ENCODE measurements around the gene TBC1D10B. TPM values are rescaled to one million over a fixed set of nuclear protein-coding genes. Genes with fewer than 3 reads are reported as not detected.
"Not testable (repeated sequence)": the region's sequence is repeated elsewhere in the genome, so short reads cannot be mapped to it uniquely, and the experiment has no call there.

The TBC1D10B gene
- total RNA-seq, 1 donor from 2014 or later, result 36.9 TPM

DNA sequence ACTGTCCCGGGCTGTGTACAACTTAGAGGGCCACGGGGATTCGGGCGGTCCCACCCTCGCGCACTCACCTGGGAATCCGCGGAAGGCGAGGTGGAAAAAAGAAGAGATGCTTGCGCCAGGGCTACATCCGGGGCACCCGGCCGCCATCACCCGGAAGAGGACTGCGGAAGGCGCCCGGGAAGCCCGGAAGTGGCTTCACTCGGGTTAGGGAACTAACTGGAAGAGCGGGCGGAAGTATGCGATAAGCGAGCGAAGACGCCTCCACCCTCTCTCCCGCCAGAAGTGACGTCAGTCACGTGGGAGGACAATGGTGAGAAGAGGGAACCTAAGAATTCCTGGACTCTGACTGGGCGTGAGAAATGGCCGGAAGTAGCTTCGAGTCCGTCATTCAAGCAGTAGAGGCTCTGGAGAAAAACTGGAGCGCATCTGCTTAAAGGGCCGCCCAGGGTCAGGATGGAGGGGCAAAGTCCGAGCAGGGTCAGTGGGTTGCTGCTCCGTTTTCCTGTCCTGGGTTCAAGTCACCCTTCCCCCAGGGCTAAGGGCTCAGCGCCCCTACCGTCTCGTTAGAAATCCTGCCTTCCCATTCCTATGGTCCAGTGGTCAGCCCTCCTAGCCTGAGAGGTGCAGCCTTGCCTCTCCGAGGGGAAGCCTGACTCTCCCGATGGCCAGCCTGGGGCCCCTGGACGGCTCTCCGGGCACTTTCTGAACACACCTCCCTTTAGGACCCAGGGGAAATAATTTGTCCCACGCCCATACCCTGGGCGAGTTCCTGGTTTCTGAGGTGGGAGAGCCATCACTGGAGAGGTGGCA is 14.9 kb downstream of the TBC1D10B start, which contains the start of gene CD2BP2:
Gene CD2BP2 (minus strand): TSS at position 165 of the 810 bp plus-strand sequence. CDS start 627 bp downstream, outside the sequence.
- DNase-seq (ENCODE audit: low spot score), result peak; percentile 98

DNA sequence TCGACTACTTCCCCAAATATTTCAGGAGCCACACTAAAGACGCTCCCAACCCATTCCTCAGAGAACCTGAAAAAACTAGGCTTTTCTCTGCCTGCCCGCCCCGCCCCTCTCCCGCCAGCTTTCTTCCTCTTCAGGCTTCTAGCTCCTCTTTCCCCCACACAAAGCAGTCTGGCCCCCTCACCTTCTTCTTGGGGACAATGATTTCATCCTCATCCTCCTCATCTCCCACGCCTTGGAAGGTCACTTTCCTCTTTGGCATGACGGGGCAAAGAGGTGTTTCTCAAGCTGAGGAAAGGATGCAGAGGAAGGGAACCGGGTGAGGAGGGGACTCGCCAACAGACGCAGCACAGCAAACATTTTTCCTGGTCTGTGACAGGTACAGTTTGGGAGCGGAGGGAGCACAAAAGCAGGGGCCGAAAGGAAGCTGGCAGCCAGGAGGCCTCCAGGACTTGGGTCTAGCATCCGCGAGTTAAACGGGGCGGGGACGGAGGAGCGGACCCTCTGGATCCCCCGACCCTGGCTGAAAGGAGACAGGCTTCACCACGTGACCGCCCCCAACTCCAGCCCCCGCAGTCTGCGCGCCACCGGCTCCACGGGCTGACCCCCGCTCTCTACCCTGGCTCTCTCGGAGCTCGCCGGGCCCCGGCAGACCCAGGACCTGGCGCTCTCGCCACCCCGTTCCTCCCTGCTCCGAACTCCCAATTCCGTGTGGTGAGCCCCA is 15.7 kb downstream of the TBC1D10B start:
- DNase-seq (ENCODE audit: low spot score), result no peak

DNA sequence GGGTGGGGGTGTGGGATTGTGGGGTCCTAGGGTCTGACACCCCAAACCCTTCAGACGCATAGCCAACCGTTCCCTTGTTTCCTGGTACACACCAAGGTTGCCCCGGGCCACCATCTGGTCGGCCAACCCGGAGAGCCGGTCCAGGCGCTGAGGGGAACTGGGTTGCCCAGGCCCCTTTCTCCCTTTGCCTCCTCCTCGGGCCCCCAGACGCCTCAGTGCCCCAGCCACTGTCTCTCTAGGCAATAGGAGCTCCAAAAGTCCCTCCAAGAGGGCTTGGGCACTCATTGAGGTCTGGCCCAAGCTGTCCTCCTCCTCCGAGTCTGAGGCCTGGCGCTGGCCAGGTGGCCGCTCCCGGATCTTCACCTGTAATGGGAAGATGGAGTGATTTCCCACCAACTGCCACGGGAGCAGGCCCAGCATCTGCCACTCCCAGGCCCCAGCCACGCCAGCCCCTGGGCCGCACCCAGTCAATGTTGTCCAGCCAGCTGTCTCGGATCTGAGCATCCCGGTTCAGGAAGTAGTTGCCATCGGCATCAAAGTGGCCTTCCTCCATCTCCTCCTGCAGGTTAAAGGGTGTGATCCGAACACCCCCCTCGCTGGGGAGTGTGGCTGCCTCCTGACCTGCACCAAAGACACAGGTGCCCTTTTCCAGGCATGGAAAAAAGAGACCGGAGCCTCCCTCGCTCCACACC is 16.7 kb downstream of the TBC1D10B start:
- no peak for DNase-seq (ENCODE audit: low spot score)

DNA sequence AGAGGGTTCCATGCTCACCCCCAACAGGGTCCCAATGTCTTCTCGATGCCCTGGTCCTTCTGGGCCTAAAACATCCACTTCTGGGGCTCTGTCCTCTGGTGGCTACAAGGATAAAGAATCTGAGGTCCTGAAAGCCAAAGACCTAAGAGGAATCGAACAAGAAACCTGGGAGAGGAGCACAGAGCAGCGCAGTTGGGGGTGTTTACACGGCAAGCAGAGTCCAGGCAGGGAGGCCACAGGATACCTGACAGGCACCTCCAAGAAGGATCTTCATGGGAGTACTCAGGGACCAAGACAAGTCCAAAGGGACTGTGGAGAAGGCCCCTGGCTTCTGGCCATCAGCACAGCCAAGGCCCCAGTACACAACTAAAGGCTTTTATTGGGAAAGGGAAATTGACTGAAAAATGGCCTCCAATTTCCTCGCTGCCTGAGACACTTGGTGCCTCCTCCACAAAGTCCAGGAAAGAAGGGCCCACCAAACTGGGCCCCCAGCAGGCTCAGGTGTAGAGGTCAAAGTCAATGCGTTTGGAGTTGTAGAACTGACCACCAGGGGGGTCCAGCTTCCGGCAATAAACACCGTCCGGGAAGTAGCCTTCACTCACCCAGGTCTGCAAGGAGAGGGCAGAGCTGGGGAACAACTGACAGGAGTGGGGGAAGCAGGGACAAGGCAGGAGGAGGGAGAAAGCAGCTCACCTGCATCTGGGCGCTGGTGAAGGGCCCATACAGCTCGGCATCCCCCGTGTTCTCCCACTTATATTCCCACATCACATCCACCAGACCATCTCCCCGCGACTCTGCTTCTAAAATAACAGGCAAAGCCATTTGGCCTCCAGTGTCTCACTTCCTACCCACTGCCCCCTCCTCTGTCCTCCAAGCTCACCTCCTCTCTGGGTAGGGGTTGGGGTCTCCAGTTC is 17.5 kb downstream of the TBC1D10B start:
- DNase-seq (ENCODE audit: low spot score), result no peak

DNA sequence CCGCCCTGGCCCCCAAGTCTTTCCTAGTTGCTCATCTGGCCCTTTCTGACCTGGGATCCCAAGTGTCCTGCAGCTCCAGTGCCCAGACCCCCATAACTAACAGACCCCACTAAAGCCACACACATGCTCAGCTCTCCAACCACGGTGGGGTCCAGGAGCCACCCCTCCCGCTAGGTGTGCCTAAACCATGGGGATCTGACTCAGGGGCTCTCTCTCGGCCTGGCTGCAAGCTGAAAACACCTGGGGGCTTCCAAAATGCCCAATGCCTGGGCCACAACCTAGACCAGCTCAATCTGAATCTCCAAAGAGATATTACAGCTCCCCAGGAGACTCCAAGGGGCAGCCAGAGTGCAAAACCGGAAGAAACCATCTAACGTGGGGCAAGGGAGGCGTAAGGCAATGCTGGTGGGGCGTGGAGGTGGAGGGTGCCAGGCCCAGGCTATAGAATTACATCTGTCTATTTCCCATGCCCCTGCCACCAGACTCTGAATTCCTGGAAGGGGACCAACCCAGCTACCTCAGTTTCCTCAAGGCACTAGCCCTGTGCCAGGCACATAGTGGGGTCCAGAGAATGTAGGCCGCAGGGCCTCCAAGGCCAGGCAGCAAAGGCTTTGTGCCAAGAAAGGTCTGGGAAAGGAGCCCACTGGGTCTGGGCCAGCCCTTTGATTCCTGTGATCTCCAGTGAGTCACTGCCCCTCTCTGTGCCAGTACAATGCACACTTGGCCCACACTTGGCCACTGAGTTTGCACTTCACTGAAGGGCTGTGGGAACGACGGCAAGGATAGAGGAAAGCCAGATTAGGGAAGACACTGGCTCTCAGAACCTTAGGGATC is 18.5 kb downstream of the TBC1D10B start:
- DNase-seq (ENCODE audit: low spot score), result peak; percentile 85

DNA sequence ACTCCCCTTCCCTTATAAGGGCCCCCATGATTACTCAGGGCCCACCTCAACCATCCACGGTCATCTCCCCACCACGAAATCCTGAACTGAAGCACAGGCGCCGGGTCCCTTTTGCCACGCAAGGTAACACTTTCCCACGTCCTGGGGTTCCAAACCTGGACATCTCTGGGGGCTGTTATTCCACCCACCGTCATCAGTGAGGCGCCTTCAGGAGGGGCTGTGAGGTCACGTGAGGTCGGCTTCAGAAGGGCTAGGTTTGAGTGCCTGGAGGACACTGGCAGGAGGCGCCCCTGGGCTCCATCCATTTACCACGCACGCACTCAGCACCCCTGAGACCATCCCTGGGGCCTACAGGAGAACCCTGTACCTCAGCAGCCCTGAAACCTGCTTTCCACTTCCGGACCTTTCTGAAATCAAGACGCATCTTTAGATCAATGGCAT is 19.3 kb downstream of the TBC1D10B start:
- DNase-seq (ENCODE audit: low spot score), result no peak

DNA sequence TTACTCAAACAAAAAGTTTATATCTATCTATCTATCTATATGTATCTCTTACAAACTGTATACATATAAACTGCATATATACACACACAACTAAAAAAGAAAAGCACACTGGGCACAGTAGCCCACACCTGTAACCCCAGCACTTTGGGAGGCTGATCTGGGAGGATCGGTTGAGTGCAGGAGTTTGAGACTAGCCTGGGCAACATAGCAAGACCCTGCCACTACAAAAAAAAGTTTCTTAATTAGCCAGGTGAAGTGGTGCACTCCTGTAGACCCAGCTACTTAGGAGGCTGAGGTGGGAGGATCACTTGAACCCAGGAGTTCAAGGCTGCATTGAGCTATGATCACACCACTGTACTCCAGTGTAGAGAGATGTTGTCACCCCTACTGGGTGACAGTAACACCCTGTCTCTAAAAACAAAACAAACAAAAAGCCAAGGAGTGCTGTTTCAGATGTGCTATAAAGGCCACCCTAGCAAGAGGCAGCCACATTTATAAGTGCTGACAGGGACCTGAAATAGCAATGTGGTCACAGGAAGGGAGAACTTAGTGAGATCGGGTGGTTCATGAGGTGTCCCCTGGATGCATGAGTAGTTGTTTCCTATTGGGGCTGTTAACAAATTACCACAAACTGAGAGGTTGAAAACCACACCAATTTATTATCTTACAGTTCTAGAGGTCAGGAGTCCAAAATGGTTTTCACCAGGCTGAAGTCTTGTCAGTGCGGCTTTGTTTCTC is 20.0 kb downstream of the TBC1D10B start:
- no peak for DNase-seq (ENCODE audit: low spot score)

DNA sequence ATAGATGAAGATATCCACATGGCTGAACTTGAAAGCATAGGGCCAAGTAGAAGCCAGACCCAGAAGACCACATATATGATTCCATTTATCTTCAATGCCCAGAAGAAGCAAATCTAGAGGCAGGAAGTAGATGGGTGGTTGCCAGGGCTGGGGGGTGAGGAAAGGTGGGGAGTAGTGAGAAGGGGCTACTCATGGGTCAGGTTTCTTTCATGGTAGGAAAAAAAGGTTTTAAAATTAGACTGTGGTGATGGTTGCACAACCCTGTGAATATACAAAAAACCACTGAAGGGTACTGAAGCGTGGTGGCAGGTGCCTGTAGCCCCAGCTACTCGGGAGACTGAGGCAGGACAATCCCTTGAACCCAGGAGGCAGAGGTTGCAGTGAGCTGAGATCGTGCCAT is 20.6 kb downstream of the TBC1D10B start:
- no peak for DNase-seq (ENCODE audit: low spot score)

DNA sequence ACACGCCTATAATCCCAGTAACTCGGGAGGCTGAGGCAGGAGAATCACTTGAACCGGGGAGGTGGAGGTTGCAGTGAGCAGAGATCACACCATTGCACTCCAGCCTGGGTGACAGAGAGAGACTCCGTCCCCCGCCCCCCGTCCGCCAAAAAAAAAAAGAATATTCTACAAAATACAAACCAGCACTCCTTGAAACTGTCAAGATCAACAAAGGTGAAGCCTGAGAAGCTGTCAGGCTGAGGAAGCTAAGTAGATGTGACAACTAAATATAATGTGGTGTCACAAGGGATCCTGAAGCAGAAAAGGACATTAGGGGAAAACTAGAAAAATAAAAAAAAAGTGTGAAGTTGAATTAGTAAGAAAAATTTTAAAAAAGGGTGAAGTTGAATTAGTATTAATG is 21.4 kb downstream of the TBC1D10B start:
- no peak for DNase-seq (ENCODE audit: low spot score)

DNA sequence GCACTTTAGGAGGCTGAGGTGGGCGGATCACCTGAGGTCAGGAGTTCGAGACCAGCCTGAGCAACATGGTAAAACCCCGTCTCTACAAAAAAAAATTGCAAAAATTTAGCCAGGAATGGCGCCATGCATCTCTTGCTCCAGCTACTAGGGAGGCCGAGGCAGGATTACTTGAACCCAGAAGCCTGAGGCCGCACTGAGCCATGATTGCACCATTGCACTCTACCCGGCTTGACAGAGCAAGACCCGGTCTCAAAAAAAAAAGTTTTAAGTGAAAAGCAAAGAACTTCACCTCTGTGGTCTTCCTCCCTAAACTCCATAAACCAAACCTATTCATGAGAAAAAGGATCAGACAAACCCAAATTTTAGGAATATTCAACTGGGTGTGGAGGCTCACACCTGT is 22.2 kb downstream of the TBC1D10B start:
- DNase-seq (ENCODE audit: low spot score), result no peak

DNA sequence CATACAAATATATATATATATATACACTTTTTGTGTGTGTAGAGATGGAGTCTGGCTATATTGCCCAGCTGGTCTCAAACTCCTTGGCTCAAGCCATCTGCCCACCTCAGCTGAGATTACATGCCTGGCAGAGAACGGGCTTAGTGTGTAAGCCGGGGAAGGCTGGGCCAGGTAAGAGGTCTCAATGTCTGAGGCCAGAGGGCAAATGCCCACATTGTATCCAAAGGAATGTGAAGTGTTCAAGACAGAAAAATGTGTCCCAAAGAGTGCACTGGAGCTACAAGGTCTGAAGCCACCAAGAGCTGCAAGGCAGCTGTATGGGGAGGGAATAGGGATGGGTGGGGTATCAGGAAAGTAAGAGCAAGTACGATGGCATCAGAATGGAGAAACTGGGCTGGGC is 24.0 kb downstream of the TBC1D10B start:
- no peak for DNase-seq (ENCODE audit: low spot score)

DNA sequence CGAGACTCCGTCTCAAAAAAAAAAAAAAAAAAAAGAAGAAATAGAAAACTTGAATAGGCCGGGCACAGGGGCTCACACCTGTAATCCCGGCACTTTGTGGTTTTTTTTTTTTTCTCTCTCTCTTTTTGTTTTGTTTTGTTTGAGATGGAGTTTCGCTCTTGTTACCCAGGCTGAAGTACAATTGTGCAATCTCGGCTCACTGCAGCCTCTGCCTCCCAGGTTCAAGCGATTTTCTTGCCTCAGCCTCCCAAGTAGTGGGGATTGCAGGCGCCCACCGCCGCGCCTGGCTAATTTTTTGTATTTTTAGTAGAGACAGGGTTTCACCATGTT is 26.8 kb downstream of the TBC1D10B start:
- peak; percentile 34 for DNase-seq (ENCODE audit: low spot score)

DNA sequence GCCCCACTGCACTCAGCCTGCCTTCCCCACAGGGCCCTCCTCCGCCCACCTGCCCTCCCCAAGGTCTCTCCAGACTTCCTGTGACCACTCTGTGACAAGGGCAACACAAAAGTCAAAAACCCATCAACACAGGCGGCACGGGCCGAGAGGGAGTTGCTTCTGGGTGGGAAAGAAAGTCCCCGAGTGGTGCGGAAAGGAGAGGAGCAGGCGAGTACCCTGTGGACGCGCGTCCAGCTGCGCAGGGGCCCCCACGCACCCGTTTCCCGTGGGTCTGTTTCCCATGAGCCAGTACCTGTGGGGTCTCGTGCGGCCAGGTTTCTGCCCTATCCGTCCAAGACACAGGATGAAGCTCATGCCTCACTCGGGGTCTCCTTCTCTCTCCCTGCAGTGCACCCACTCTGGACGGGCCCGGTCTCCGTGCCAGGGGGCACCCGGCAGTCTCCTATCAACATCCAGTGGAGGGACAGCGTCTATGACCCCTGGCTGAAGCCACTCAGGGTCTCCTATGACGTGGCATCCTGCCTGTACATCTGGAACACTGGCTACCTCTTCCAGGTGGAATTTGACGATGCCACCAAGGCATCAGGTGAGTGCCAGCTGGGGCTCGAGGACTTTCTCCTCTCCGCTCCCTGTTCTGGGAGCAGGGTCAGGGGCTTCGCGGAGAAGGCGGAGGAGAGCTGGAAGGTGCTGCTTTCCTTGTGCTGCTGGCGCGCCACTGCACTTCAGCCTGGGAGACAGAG is 27.4 kb downstream of the TBC1D10B start:
- DNase-seq (ENCODE audit: low spot score), result peak; percentile 37

DNA sequence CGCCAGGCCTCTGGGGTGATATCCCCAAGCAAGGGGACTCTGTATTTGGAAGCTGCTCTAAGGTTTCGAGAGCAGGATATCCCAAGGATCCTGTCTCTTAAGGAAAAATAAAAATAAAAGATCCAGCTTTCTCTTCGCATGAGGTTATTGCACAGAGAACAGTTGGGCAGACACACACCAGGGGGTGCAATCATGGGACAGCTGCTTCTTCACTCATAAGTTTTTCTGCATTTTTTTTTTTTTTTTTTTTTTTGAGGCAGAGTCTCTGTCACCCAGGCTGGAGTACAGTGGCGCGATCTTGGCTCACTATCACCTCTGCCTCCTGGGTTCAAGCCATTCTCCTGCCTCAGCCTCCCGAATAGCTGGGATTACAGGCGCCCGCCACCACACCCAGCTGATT is 28.3 kb downstream of the TBC1D10B start:
- peak; percentile 22 for DNase-seq (ENCODE audit: low spot score)

DNA sequence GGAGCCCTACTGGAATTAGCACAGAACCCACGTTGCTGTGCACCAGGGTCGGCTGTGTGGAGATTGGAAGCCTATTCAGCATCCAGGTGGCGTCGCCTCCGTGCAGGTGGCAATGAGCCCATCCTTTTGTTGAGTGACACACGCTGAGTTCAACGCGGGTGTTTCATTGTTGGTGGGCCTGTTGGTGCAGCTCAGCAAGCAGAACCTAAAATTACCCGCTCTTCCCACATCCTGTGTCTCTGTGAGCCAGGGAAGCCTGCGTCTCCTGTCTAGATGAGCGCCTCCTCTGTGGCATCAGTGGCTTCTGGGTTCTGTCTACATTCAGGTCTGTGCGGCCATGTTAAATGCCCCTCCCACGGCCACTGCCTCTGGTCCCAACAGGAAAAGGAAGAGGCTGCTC is 29.7 kb downstream of the TBC1D10B start:
- peak; percentile 31 for DNase-seq (ENCODE audit: low spot score)

DNA sequence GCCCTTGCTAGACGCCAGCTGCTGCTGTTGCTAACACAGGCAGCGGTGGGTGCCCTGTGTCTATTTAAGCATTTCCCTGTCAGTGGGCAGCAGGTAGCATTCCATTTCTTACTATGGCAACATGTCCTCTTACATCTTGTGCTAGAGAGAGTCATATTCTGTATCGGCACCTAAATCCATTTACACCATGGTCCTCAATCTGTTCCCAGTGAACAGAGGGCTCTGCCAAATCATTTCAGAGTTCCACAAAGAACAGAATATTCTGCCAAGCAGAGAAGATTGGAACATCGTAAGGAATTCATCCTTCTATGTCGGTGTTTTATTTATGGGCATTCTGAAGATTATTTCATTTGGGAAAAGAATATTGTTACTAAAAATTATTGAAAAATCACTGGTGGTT is 31.6 kb downstream of the TBC1D10B start:
- not testable (repeated sequence) for DNase-seq (ENCODE audit: low spot score)

DNA sequence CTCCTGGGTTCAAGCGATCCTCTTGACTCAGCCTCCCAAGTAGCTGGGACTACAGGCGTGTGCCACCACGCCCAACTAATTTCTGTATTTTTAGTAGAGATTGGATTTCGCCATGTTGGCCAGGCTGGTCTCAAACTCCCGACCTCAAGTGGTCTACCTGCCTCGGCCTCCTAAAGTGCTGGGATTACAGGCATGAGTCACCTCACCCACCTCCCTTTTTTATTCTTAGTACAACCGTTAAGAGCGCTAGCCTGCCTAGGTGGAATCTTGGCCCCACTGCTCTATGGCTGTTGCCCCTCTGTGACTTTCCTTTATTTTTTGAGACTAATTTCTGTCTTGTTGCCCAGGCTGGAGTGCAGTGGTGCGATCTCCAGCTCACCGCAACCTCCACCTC is 32.3 kb downstream of the TBC1D10B start:
- DNase-seq (ENCODE audit: low spot score), result peak; percentile 18

DNA sequence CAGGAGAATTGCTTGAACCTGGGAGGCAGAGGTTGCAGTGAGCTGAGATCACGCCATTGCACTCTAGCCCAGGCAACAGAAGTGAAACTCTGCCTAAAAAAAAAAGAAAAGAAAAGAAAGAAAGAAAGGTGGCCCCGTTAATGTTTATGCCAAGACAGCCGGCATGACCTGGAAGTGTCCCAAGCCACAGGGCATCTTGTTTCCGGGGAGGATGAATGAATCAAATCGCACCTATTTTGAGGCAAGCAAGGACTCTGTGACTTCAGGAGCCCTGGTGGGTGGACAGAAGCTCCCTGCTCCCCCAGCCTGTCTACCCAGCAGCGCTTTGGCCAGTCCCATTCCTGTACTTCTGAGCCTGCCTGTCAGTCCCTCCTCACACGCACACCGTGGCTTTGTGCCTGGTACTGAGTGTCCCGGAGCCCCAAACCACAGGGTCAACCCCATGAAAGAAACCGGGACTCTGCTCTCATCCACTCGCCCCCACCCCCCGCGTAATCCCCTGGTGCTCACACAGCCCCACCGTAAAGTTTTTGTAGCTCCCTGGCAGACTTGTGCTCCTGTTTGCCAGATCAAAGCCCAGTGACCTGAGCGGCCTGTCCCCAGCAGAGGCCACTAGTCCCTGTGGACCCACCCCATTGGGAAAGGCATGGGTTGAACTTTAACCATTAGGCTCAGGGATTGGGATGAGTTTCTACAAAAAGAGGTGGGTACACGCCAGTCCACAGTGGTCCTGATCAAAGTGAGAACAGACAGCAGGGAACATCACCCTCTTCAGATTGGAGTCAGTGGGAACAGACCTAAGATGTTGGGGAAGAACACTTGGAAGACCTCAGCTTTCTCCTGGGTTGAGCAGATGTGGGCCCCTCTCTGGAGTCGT is 34.5 kb downstream of the TBC1D10B start:
- DNase-seq (ENCODE audit: low spot score), result peak; percentile 46

Data from ureter (tissue), 1 donor.